Cerebellar nuclear complex (tissue), 1 donor: ENCODE results near the gene EBLN2.
A peak's percentile ranks its signal among the peaks of the same experiment; 100 is the strongest.
"Not testable (repeated sequence)": the region's sequence is repeated elsewhere in the genome, so short reads cannot be mapped to it uniquely, and the experiment has no call there.

Source experiments
- DNase-seq, 2 experiments: peaks; one replicate each; lab custom pipeline; 2025; lab: John Stamatoyannopoulos, UW

EBLN2 gene

GRCh38 chr3:73066243-73066642, 4.8 kb downstream of the EBLN2 start:
- not testable (repeated sequence) for DNase-seq

GRCh38 chr3:73068419-73068818, 7.0 kb downstream of the EBLN2 start:
- DNase-seq = no peak

- no peak for DNase-seq
Observed at GRCh38 chr3:73069187-73069586, 7.7 kb downstream of the EBLN2 start.

GRCh38 chr3:73069775-73070444, 8.5 kb downstream of the EBLN2 start:
- DNase-seq = no peak

GRCh38 chr3:73070675-73071575, 9.5 kb downstream of the EBLN2 start:
- no peak for DNase-seq

GRCh38 chr3:73071952-73072351, 10.5 kb downstream of the EBLN2 start:
- no peak for DNase-seq

- no peak for DNase-seq
Observed at GRCh38 chr3:73072634-73073033, 11.2 kb downstream of the EBLN2 start.

GRCh38 chr3:73073091-73073707, 11.7 kb downstream of the EBLN2 start:
- no peak for DNase-seq

GRCh38 chr3:73074781-73075180, 13.3 kb downstream of the EBLN2 start:
- DNase-seq = no peak

- DNase-seq = no peak
Observed at GRCh38 chr3:73080216-73080966, 18.9 kb downstream of the EBLN2 start.

- no peak for DNase-seq
Observed at GRCh38 chr3:73081140-73081539, 19.7 kb downstream of the EBLN2 start.

- DNase-seq = no peak
Observed at GRCh38 chr3:73084170-73084569, 22.7 kb downstream of the EBLN2 start.

- no peak for DNase-seq
Observed at GRCh38 chr3:73086071-73086494, 24.6 kb downstream of the EBLN2 start.

GRCh38 chr3:73094129-73094528, 32.7 kb downstream of the EBLN2 start:
- no peak for DNase-seq

- no peak for DNase-seq
Observed at GRCh38 chr3:73094951-73095350, 33.5 kb downstream of the EBLN2 start.

- no peak for DNase-seq
Observed at GRCh38 chr3:73096169-73096568, 34.7 kb downstream of the EBLN2 start.

- no peak for DNase-seq
Observed at GRCh38 chr3:73098026-73098425, 36.6 kb downstream of the EBLN2 start.

GRCh38 chr3:73098873-73099272, 37.4 kb downstream of the EBLN2 start:
- no peak for DNase-seq

- peak in 1 of 2 experiments; percentile 12 for DNase-seq
Observed at GRCh38 chr3:73100741-73101559, 39.5 kb downstream of the EBLN2 start.

- DNase-seq = no peak
Observed at GRCh38 chr3:73101881-73102280, 40.4 kb downstream of the EBLN2 start.

GRCh38 chr3:73107215-73107614, 45.8 kb downstream of the EBLN2 start:
- DNase-seq = no peak
